ENCODE data around the gene CERK. TPM values are rescaled to one million over a fixed set of nuclear protein-coding genes. Genes with fewer than 3 reads are reported as not detected.

The CERK gene
- polyA plus RNA-seq, 1 of the 3 experiments (the other 2 are of a cell fraction), result 32.6 TPM

- CTCF ChIA-PET, result interaction anchor here (0.6 kb wide), 1 partner anchor 1851 kb away, joined by 3 read pairs; no protein-coding TSS in a partner anchor
Observed at GRCh38 chr22:46641811-46642266, 96.2 kb downstream of the CERK start.

GRCh38 chr22:46640293-46641055 lies 97.6 kb downstream of the CERK start:
- H3K27ac ChIP-seq (ENCODE audit: low read depth in 2 of 2, low read length in 1 of 2), result no peak overlapping the region
- WGBS (ENCODE audit: low lambda C conversion rate), result 86% methylated on average over 22 of the region's 24 CpGs
- DNase-seq, result no peak
- H3K4me3 ChIP-seq (ENCODE audit: low read depth in 2 of 2, low read length in 1 of 2), result no peak overlapping the region
- no peak overlapping the region for H3K4me2 ChIP-seq
- no peak overlapping the region for H3K9ac ChIP-seq
- no peaks in the 10 kb centered on the region for H3K36me3 ChIP-seq (replicated peaks in 1 of 2; ENCODE audit: control insufficient read depth in 1 of 2, insufficient read depth in 2 of 2, low read length in 1 of 2)
- H4K20me1 ChIP-seq (ENCODE audit: insufficient read depth), result no peaks in the 10 kb centered on the region
- H3K4me1 ChIP-seq (ENCODE audit: control insufficient read depth in 1 of 2, insufficient read depth in 2 of 2, low read depth in 1 of 2, low read length in 1 of 2), result peaks cover 0 to 21% of the 10 kb centered on the region in 2 experiments; a peak in 1 of 4 replicates
- H3K27me3 ChIP-seq (ENCODE audit: insufficient read depth), result no peaks in the 10 kb centered on the region
- CTCF ChIA-PET, result interaction anchor here (0.9 to 1.3 kb wide), 2 partner anchors 11 to 77 kb away, joined by 5 to 6 read pairs; no protein-coding TSS in a partner anchor
- no peak overlapping the region for H2AFZ ChIP-seq (ENCODE audit: low read depth)
- no peaks in the 10 kb centered on the region for H3K9me2 ChIP-seq
- H3F3A ChIP-seq (replicated peaks; ENCODE audit: insufficient read depth), result no peaks in the 10 kb centered on the region
- H3K9me3 ChIP-seq, result no peaks in the 10 kb centered on the region
- POLR2A ChIA-PET, result no interaction called here
- H3K79me2 ChIP-seq (ENCODE audit: insufficient read depth), result no peaks in the 10 kb centered on the region
- no peak for TF ChIP-seq POLR2AphosphoS5 (IDR thresholded peaks at IDR 0.05; ENCODE audit: low read depth, low read length)
- no peak for TF ChIP-seq FOSL2 (IDR thresholded peaks at IDR 0.05; ENCODE audit: borderline replicate concordance, low read depth)
- no peak for TF ChIP-seq RXRA (IDR thresholded peaks at IDR 0.05; ENCODE audit: borderline replicate concordance, low read depth)
- no peak for TF ChIP-seq ELF1 (IDR thresholded peaks at IDR 0.05)
- TF ChIP-seq GABPA (IDR thresholded peaks at IDR 0.05; ENCODE audit: low read depth), result no peak
- TF ChIP-seq FOXM1 (IDR thresholded peaks at IDR 0.05; ENCODE audit: low read depth), result no peak
- no peak for TF ChIP-seq ZBTB33 (IDR thresholded peaks at IDR 0.05; ENCODE audit: borderline replicate concordance, low read depth)
- TF ChIP-seq MAX (IDR thresholded peaks at IDR 0.05; ENCODE audit: low read depth), result no peak
- TF ChIP-seq TEAD4 (IDR thresholded peaks at IDR 0.05; ENCODE audit: borderline replicate concordance, insufficient read depth), result no peak
- no peak for TF ChIP-seq RFX5 (IDR thresholded peaks at IDR 0.05; ENCODE audit: low read length)
- no peak for TF ChIP-seq IRF3 (IDR thresholded peaks at IDR 0.05; ENCODE audit: low read depth, low read length)
- TF ChIP-seq USF1 (IDR thresholded peaks at IDR 0.05; ENCODE audit: borderline replicate concordance, low read depth), result no peak
- TF ChIP-seq MEF2A (IDR thresholded peaks at IDR 0.05; ENCODE audit: borderline replicate concordance, low read depth), result no peak

More at GRCh38 chr22:46641811-46642266, 96.2 kb downstream of the CERK start:
- Histone ChIP-seq H3K9me2 (no peaks in the 10 kb centered on the region), H3K36me3 (replicated peaks in 1 of 2; ENCODE audit: control insufficient read depth in 1 of 2, insufficient read depth in 2 of 2, low read length in 1 of 2) (no peaks in the 10 kb centered on the region), H2AFZ (ENCODE audit: low read depth) (no peak overlapping the region), H3K4me2 (no peak overlapping the region), H3K27ac (ENCODE audit: low read depth in 2 of 2, low read length in 1 of 2) (no peak overlapping the region), H3K4me1 (ENCODE audit: control insufficient read depth in 1 of 2, insufficient read depth in 2 of 2, low read depth in 1 of 2, low read length in 1 of 2) (peaks cover 0 to 30% of the 10 kb centered on the region in 2 experiments; a peak in 1 of 4 replicates), H3K9me3 (no peaks in the 10 kb centered on the region), H3K4me3 (ENCODE audit: low read depth in 2 of 2, low read length in 1 of 2) (no peak overlapping the region), H3K27me3 (ENCODE audit: insufficient read depth) (no peaks in the 10 kb centered on the region), H3K79me2 (ENCODE audit: insufficient read depth) (no peaks in the 10 kb centered on the region), H4K20me1 (ENCODE audit: insufficient read depth) (no peaks in the 10 kb centered on the region), H3F3A (replicated peaks; ENCODE audit: insufficient read depth) (no peaks in the 10 kb centered on the region), H3K9ac (no peak overlapping the region)
- no peak for DNase-seq
- 83% methylated on average over 7 of the region's 7 CpGs for WGBS (ENCODE audit: low lambda C conversion rate)
- POLR2A ChIA-PET, result no interaction called here
- TF ChIP-seq IRF3 (IDR thresholded peaks at IDR 0.05; ENCODE audit: low read depth, low read length) (no peak), CHD2 (IDR thresholded peaks at IDR 0.05; ENCODE audit: low read length, partially characterized antibody) (no peak), SMC3 (IDR thresholded peaks at IDR 0.05; ENCODE audit: low read depth, low read length) (no peak), USF1 (IDR thresholded peaks at IDR 0.05; ENCODE audit: borderline replicate concordance, low read depth) (no peak), RXRA (IDR thresholded peaks at IDR 0.05; ENCODE audit: borderline replicate concordance, low read depth) (no peak), TCF12 (IDR thresholded peaks at IDR 0.05) (no peak), RAD21 (IDR thresholded peaks at IDR 0.05; ENCODE audit: low read length) (no peak), TAF1 (IDR thresholded peaks at IDR 0.05; ENCODE audit: borderline replicate concordance, low read depth, low read length) (no peak), RCOR1 (IDR thresholded peaks at IDR 0.05; ENCODE audit: low read length) (no peak), TEAD4 (IDR thresholded peaks at IDR 0.05; ENCODE audit: borderline replicate concordance, insufficient read depth) (no peak), GATA2 (CRISPR knock-in tag; IDR thresholded peaks at IDR 0.05) (no peak), POLR2AphosphoS5 (IDR thresholded peaks at IDR 0.05; ENCODE audit: low read depth, low read length) (no peak)
